BLaER1 treated with 17β-estradiol and CSF1 and Interleukin-3, amounts not matched to agents 10 nM and 100 nM (cell line): ENCODE results near the gene ZNF143.

ENCODE experiments used
- H3K27ac ChIP-seq, 11 experiments: shearing (Covaris generic); formaldehyde crosslinking; 2 replicates each; pipeline ENCODE4 v1.8.1; 2022
- H3K27me3 ChIP-seq, 11 experiments: shearing (Covaris generic); formaldehyde crosslinking; 2 replicates each; pipeline ENCODE4 v1.8.1; 2022
- H3K36me3 ChIP-seq, 11 experiments: shearing (Covaris generic); formaldehyde crosslinking; 2 replicates each; pipeline ENCODE4 v1.8.1; 2022
- H3K4me1 ChIP-seq, 10 experiments: shearing (Covaris generic); formaldehyde crosslinking; 2 replicates each; pipeline ENCODE4 v1.8.1; 2022
- H3K4me2 ChIP-seq, 11 experiments: shearing (Covaris generic); formaldehyde crosslinking; 2 replicates each; pipeline ENCODE4 v1.8.1; 2022
- H3K4me3 ChIP-seq, 10 experiments: shearing (Covaris generic); formaldehyde crosslinking; 2 replicates each; pipeline ENCODE4 v1.8.1; 2022
- H3K9ac ChIP-seq, 11 experiments: shearing (Covaris generic); formaldehyde crosslinking; 2 replicates each; pipeline ENCODE4 v1.8.1; 2022
- H3K9me3 ChIP-seq, 11 experiments: shearing (Covaris generic); formaldehyde crosslinking; replicated peaks in 1 of 11; 2 replicates each; pipeline ENCODE4 v1.8.1; 2022
- H4K20me1 ChIP-seq, 11 experiments: shearing (Covaris generic); formaldehyde crosslinking; 2 replicates each; pipeline ENCODE4 v1.8.1; 2022
- Cebpa-rat ChIP-seq, 11 experiments: shearing (Covaris generic); IDR thresholded peaks; 2 replicates each; pipeline ENCODE4 v1.8.1; 2022

The ZNF143 gene

DNA sequence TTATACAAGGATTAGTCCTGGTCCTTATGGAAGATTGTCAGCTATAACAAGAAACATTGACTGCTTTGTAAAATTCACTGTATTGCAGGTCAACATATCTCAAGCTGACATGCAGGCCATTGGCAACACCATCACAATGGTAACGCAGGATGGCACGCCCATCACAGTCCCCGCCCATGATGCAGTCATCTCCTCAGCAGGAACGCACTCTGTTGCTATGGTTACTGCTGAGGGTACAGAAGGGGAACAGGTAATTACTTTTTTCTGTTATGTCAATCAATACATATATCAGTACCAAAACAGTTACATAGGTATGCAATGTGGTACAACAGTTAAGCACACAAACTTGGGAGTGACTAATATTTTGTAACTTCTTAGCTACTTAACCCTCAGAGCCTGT lies 55.3 kb downstream of the ZNF143 start:
- Histone ChIP-seq H3K27me3 (no peaks in the 10 kb centered on the region), H3K27ac (no peak overlapping the region), H3K36me3 (peaks cover 67 to 100% (median 92%) of the 10 kb centered on the region in 11 experiments), H3K9ac (no peak overlapping the region), H3K9me3 (peaks cover 0 to 9% (median 0%) of the 10 kb centered on the region in 11 experiments; a peak in 3 of 22 replicates), H4K20me1 (no peaks in the 10 kb centered on the region), H3K4me2 (no peak overlapping the region), H3K4me3 (no peak overlapping the region), H3K4me1 (peaks cover 0 to 6% (median 2%) of the 10 kb centered on the region in 10 experiments; a peak in 15 of 20 replicates)
- no peak for TF ChIP-seq Cebpa-rat (IDR thresholded peaks at IDR 0.05)

DNA sequence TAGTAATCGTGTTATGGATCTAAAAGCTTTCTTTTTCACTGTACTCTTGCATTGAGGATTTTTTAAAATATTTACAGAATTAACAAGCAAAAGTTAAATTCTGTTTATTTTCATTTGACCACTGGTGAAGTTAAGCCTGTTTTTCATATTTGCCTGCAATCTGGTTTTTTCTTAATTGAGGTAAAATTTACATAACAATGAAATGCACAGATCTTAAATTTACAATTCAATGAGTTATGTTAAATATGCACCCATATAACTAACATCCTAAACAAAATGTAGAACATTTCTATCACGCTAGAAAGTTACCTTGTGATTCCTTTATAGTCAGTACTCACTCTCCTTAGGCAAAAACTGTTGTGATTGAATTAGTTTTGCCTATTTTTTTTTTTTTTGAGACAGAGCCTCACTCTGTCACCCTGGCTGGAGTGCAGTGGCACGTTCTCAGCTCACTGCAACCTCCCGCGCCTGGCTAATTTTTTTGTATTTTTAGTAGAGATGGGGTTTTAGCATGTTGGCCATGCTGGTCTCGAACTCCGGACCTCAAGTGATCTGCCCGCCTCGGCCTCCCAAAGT lies 58.1 kb downstream of the ZNF143 start:
- Histone ChIP-seq H3K4me2 (no peak overlapping the region), H3K27me3 (no peaks in the 10 kb centered on the region), H3K36me3 (peaks cover 62 to 95% (median 84%) of the 10 kb centered on the region in 11 experiments), H3K4me1 (0 out of 20 replicates have a peak, but pooled peaks cover 0 to 5% (median 0%) of the 10 kb centered on the region in 10 experiments), H3K4me3 (no peak overlapping the region), H3K27ac (no peak overlapping the region), H3K9ac (no peak overlapping the region), H3K9me3 (peaks cover 0 to 9% (median 0%) of the 10 kb centered on the region in 11 experiments; a peak in 3 of 22 replicates), H4K20me1 (no peaks in the 10 kb centered on the region)
- TF ChIP-seq Cebpa-rat (IDR thresholded peaks at IDR 0.05), result no peak

DNA sequence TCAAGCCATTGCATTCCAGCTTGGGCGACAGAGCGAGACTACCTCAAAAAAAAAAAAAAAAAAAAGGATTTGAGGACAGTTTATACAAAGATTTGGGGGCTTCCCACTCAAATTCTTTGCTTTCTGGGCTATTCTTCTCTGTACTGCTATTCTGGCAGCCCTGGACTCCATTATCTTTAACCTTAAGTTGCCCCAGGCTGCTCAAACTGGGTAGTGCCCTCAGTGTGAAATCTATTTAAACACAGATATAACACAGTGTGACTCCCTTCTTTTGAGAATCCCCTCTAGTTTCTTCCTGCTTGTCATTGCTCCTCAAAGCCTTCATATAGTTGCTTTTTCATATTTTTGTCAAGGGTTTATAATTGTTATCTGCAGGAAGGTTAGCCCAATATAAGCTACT lies 63.2 kb downstream of the ZNF143 start:
- Histone ChIP-seq H3K9ac (no peak overlapping the region), H3K9me3 (no peaks in the 10 kb centered on the region), H3K27me3 (no peaks in the 10 kb centered on the region), H3K4me2 (no peak overlapping the region), H3K36me3 (peaks cover 57 to 95% (median 77%) of the 10 kb centered on the region in 11 experiments), H4K20me1 (no peaks in the 10 kb centered on the region), H3K4me1 (no peaks in the 10 kb centered on the region), H3K27ac (no peak overlapping the region), H3K4me3 (no peak overlapping the region)
- no peak for TF ChIP-seq Cebpa-rat (IDR thresholded peaks at IDR 0.05)

DNA sequence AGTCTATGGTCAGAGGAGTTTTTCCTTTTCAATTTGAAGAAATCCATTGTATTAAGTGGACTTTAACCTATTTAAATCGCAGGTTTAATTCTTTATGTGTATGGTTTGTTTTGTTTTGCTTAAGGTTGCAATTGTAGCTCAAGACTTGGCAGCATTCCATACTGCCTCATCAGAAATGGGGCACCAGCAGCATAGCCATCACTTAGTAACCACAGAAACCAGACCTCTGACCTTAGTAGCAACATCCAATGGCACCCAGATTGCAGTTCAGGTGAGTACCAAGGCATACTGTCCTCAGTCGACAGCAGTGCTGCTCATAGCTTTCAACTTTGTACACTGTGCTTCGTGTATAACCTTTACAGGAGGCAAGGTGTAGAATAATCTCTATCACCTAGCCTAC lies 64.3 kb downstream of the ZNF143 start:
- no peak overlapping the region for H3K4me2 ChIP-seq
- no peak overlapping the region for H3K4me3 ChIP-seq
- peaks cover 55 to 94% (median 70%) of the 10 kb centered on the region in 11 experiments for H3K36me3 ChIP-seq
- no peaks in the 10 kb centered on the region for H4K20me1 ChIP-seq
- H3K9me3 ChIP-seq, result no peaks in the 10 kb centered on the region
- no peak overlapping the region for H3K27ac ChIP-seq
- H3K27me3 ChIP-seq, result no peaks in the 10 kb centered on the region
- H3K4me1 ChIP-seq, result no peaks in the 10 kb centered on the region
- H3K9ac ChIP-seq, result no peak overlapping the region
- no peak for TF ChIP-seq Cebpa-rat (IDR thresholded peaks at IDR 0.05)

DNA sequence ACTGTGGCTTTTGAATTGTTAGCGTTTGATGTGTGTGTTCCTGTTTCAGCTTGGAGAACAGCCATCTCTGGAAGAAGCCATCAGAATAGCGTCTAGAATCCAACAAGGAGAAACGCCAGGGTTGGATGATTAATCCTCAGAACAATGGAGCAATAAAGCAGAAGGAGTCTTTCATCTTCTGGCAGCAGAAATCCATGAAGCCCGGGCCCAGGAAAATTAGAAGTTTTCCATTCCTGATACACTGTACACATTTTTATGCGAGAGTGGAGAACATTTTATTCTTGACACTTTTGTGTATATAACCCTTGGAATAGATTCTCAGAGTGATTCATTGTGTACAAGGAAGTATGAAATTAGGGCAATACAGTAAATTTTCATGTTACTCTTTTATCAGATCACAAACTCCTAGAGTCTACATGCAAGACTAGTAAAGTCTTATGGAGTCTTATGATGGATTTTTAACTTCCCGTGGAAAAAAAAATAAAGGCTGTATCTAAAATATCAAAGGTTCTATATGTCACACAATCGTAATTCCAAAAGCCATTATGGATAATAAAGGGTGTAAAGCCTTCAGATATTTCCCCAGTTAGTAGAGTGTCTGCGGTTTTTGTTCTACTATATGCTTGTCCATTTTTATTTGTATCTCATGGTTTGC lies 66.8 kb downstream of the ZNF143 start:
- no peak overlapping the region for H3K27ac ChIP-seq
- H3K4me2 ChIP-seq, result no peak overlapping the region
- TF ChIP-seq Cebpa-rat (IDR thresholded peaks at IDR 0.05), result no peak

DNA sequence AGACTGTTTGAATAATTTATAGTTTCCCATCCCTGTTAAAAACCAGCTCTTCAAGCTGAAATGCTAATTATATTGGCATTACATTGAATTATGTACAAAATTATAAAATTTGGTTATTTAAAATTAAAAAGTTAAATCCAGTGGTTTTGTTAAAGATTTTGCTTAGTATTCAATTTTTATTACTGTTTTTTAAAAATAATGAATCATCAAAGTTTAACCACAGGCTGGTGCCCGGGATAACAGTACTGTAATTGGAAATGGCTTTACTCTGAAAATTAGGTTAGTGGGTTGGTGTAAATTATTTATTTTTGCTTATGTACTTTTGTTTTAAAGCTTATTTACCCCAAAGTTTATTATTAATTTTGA lies 67.3 kb downstream of the ZNF143 start:
- no peak for TF ChIP-seq Cebpa-rat (IDR thresholded peaks at IDR 0.05)
- Histone ChIP-seq H3K27ac (no peak overlapping the region), H3K4me2 (no peak overlapping the region), H3K4me3 (no peak overlapping the region), H3K36me3 (peaks cover 42 to 64% (median 47%) of the 10 kb centered on the region in 11 experiments), H3K9me3 (no peaks in the 10 kb centered on the region), H3K27me3 (no peaks in the 10 kb centered on the region), H3K4me1 (no peaks in the 10 kb centered on the region), H3K9ac (no peak overlapping the region), H4K20me1 (no peaks in the 10 kb centered on the region)

More for the DNA sequence above, 66.8 kb downstream of the ZNF143 start:
- H3K4me1 ChIP-seq, result no peaks in the 10 kb centered on the region
- H3K4me3 ChIP-seq, result no peak overlapping the region
- H3K9ac ChIP-seq, result no peak overlapping the region
- H4K20me1 ChIP-seq, result no peaks in the 10 kb centered on the region
- H3K9me3 ChIP-seq, result no peaks in the 10 kb centered on the region
- no peaks in the 10 kb centered on the region for H3K27me3 ChIP-seq
- peaks cover 43 to 69% (median 51%) of the 10 kb centered on the region in 11 experiments for H3K36me3 ChIP-seq

DNA sequence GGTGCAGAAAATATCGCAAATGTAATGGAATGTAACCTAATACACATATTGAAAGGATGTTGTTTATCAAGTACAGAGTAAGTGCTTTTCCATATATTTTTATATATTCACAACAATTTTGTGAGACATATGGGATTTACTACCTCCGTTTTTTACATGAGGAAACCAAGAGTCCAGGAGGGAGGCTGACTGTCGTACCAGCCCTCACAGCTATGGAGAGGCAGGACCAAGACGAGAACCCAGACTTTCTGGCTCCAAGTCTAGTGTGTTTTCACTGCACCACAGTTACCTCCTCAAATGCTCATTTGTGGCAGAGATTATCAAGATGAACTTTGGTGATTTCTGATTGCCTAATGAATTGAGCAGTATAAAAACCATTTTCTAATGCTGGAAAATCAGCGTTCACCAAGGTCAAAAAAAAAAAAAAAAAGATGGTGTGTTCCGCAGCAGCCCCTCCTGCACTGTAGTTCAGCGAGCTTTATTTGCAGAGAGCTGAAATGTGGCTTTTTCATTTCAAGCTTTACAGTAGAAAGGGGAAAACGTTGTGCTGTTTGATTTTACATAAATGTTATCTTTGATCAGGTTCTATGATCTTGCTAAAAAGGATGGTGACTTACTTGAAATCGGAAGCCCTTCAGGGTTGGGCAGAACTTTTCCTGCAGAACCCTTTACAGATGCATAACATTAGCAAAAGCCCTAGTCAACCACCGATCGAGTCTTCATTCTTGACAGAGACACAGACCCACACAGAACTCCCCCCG lies 67.9 kb downstream of the ZNF143 start:
- Histone ChIP-seq H3K27me3 (no peaks in the 10 kb centered on the region), H3K36me3 (peaks cover 42 to 62% (median 47%) of the 10 kb centered on the region in 11 experiments), H3K4me1 (no peaks in the 10 kb centered on the region), H4K20me1 (no peaks in the 10 kb centered on the region), H3K9me3 (no peaks in the 10 kb centered on the region), H3K9ac (no peak overlapping the region), H3K27ac (no peak overlapping the region), H3K4me3 (no peak overlapping the region), H3K4me2 (no peak overlapping the region)
- no peak for TF ChIP-seq Cebpa-rat (IDR thresholded peaks at IDR 0.05)

DNA sequence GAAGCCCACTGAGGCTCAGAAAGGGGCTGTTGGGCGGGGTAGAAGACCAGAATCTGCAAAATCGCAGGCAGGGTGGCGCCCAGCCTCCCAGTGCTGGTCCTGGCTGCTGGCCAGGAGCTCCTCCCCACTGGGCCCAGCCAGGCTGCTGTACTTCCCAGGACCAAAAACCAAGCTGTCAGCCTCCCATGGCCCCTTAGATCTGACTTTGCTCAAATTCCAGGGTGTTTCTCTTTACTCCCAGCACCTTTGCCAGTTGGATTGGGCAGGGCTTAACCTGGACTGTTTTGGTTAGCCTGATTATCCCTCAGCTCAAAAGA lies 68.5 kb downstream of the ZNF143 start:
- no peak overlapping the region for H3K27ac ChIP-seq

DNA sequence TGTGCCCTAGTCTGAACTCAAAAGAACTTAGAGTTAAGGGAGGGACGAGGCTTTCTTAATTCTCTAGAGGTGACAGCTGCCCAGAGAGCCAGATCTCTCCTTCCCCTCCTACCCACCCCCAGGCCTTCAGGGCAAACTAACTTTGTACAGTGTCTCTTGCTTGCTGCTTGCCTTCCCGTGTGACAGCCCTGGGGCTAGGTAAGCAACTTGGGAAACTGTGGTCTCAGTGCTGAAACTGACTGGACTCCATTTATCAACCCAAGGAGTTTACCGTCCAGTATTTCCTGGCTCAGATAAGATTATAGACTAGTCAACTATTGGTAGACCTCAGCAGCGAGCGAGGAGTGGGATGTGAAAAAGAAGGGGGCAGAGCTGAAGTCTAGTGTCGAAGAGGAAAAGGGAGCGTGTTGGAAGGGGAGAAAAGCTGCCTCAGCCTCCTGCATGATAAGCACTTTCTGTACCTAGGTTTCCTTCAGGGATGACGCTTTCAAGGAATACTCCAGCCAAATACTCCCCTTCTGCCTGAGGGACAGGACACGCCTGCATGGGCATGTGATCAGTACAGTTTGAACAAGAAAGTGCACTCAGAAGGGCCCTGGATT lies 69.3 kb downstream of the ZNF143 start:
- Histone ChIP-seq H3K27me3 (no peaks in the 10 kb centered on the region), H3K4me3 (no peak overlapping the region), H3K4me1 (peaks cover 0 to 8% (median 4%) of the 10 kb centered on the region in 10 experiments; a peak in 5 of 20 replicates), H3K36me3 (peaks cover 32 to 48% (median 38%) of the 10 kb centered on the region in 11 experiments), H3K9me3 (no peaks in the 10 kb centered on the region), H4K20me1 (no peaks in the 10 kb centered on the region), H3K4me2 (no peak overlapping the region), H3K9ac (no peak overlapping the region), H3K27ac (no peak overlapping the region)
- no peak for TF ChIP-seq Cebpa-rat (IDR thresholded peaks at IDR 0.05)

More for the DNA sequence above, 68.5 kb downstream of the ZNF143 start:
- H3K36me3 ChIP-seq, result peaks cover 41 to 56% (median 46%) of the 10 kb centered on the region in 11 experiments
- H3K4me1 ChIP-seq, result no peaks in the 10 kb centered on the region
- TF ChIP-seq Cebpa-rat (IDR thresholded peaks at IDR 0.05), result no peak
- no peaks in the 10 kb centered on the region for H3K9me3 ChIP-seq
- H3K27me3 ChIP-seq, result no peaks in the 10 kb centered on the region
- no peak overlapping the region for H3K4me3 ChIP-seq
- H4K20me1 ChIP-seq, result no peaks in the 10 kb centered on the region
- H3K9ac ChIP-seq, result no peak overlapping the region
- H3K4me2 ChIP-seq, result no peak overlapping the region
